GM11168 (cell line): ENCODE data around the gene MYO1F.
"Not testable (repeated sequence)": the region's sequence is repeated elsewhere in the genome, so short reads cannot be mapped to it uniquely, and the experiment has no call there.

Experiments
- in situ Hi-C: fragments of 300-500 bp; cut with MboI; formaldehyde crosslinking; loops from one replicate; pipeline ENCODE4 v1.12.0; 2022; ENCODE audit warnings: low sequenced_read_pairs; ENCODE audit not compliant: unreplicated experiment

MYO1F gene

GRCh38 chr19:8526345-8527091 lies 50.7 kb downstream of the MYO1F start:
- in situ Hi-C loops: no loop called here

GRCh38 chr19:8525401-8525684 lies 51.9 kb downstream of the MYO1F start:
- in situ Hi-C loops: no loop called here

- in situ Hi-C loops: no loop called here
Measured at GRCh38 chr19:8519388-8519787, 57.9 kb downstream of the MYO1F start.

- in situ Hi-C loops: no loop called here
Measured at GRCh38 chr19:8518536-8518935, 58.7 kb downstream of the MYO1F start.

GRCh38 chr19:8517551-8518442 lies 59.4 kb downstream of the MYO1F start:
- in situ Hi-C loops: no loop called here

GRCh38 chr19:8515317-8515716 lies 61.9 kb downstream of the MYO1F start:
- in situ Hi-C loops: no loop called here

- in situ Hi-C loops: not testable (repeated sequence)
Measured at GRCh38 chr19:8514505-8515009, 62.7 kb downstream of the MYO1F start.

GRCh38 chr19:8513687-8514504 lies 63.3 kb downstream of the MYO1F start, which contains the start of gene ZNF414:
TSS of gene ZNF414 (minus strand) at chr19:8514167. CDS start at chr19:8514046, 121 bp downstream.
- in situ Hi-C loops: no loop called here

- in situ Hi-C loops: no loop called here
Measured at GRCh38 chr19:8513036-8513686, 64.1 kb downstream of the MYO1F start.

- in situ Hi-C loops: no loop called here
Measured at GRCh38 chr19:8512115-8512967, 64.9 kb downstream of the MYO1F start.

GRCh38 chr19:8511573-8512101 lies 65.6 kb downstream of the MYO1F start:
- in situ Hi-C loops: no loop called here

GRCh38 chr19:8510589-8511115 lies 66.6 kb downstream of the MYO1F start:
- in situ Hi-C loops: no loop called here

- in situ Hi-C loops: loop anchor here (10.0 kb wide), 1 partner anchor 92 kb away; the partner anchor contains the start of gene MARCHF2
Measured at GRCh38 chr19:8506402-8506957, 70.8 kb downstream of the MYO1F start.

- in situ Hi-C loops: loop anchor here (10.0 kb wide), 1 partner anchor 91 kb away; the partner anchor contains the start of gene MARCHF2
Measured at GRCh38 chr19:8505680-8506401, 71.4 kb downstream of the MYO1F start.

- in situ Hi-C loops: loop anchor here (10.0 kb wide), 1 partner anchor 90 kb away; the partner anchor contains the start of gene MARCHF2
Measured at GRCh38 chr19:8504919-8505318, 72.3 kb downstream of the MYO1F start.

- in situ Hi-C loops: loop anchor here (10.0 kb wide), 1 partner anchor 89 kb away; the partner anchor contains the start of gene MARCHF2
Measured at GRCh38 chr19:8504171-8504570, 73.1 kb downstream of the MYO1F start.

GRCh38 chr19:8503510-8503909 lies 73.7 kb downstream of the MYO1F start:
- in situ Hi-C loops: loop anchor here (10.0 kb wide), 1 partner anchor 89 kb away; the partner anchor contains the start of gene MARCHF2
